Kidney (tissue), 14 donors: ENCODE results near the gene UBXN6. TPM values are rescaled to one million over a fixed set of nuclear protein-coding genes. Genes with fewer than 3 reads are reported as not detected.

Experiments
- DNase-seq, 5 donors: peaks; one replicate each; pipeline ENCODE4 v3.0.0-alpha.2; 2013 to 2020
- FAIRE-seq: peaks from 2 replicates; lab custom pipeline; 2012; peaks lifted over from hg19 to GRCh38; lab: Jason Lieb, UNC
- H3K27ac ChIP-seq, 2 donors: one replicate each; pipeline ENCODE4 v1.7.0; 2013; ENCODE audit warnings: low read depth in 2 of 2, low read length in 2 of 2, inconsistent platforms in 1 of 2
- H3K27me3 ChIP-seq: one replicate; pipeline ENCODE4 v1.7.1; 2013; ENCODE audit warnings: low read length, inconsistent platforms; ENCODE audit not compliant: control insufficient read depth, insufficient read depth
- H3K36me3 ChIP-seq, 3 donors: one replicate each; pipeline versions ENCODE4 v1.7.0 to v1.7.1; 2013; ENCODE audit warnings: low read length in 3 of 3, control low read depth in 1 of 3, inconsistent platforms in 1 of 3; ENCODE audit not compliant: insufficient read depth in 3 of 3, control insufficient read depth in 2 of 3
- H3K4me1 ChIP-seq, 3 donors: one replicate each; pipeline versions ENCODE4 v1.7.0 to v1.7.1; 2013; ENCODE audit warnings: low read length in 3 of 3, inconsistent platforms in 1 of 3, low read depth in 1 of 3; ENCODE audit not compliant: control insufficient read depth in 2 of 3, insufficient read depth in 2 of 3
- H3K4me3 ChIP-seq, 3 donors: one replicate each; pipeline versions ENCODE4 v1.7.0 to v1.8.1; 2013; ENCODE audit warnings: low read length in 3 of 3, control low read depth in 1 of 3, inconsistent platforms in 1 of 3
- H3K9ac ChIP-seq, 3 donors: one replicate each; pipeline versions ENCODE4 v1.7.0 to v1.7.1; 2013; ENCODE audit warnings: low read length in 3 of 3, control low read depth in 1 of 3, inconsistent platforms in 1 of 3
- H3K9me3 ChIP-seq, 3 donors: one replicate each; pipeline versions ENCODE4 v1.7.0 to v1.7.1; 2013; ENCODE audit warnings: low read length in 3 of 3, control low read depth in 1 of 3, inconsistent platforms in 1 of 3; ENCODE audit not compliant: control insufficient read depth in 2 of 3, insufficient read depth in 1 of 3
- CTCF ChIP-seq: IDR thresholded peaks from 3 replicates; pipeline ENCODE4 v1.5.1; 2012; ENCODE audit warnings: mild to moderate bottlenecking, moderate library complexity, borderline replicate concordance; ENCODE audit not compliant: insufficient read depth; ENCODE audit errors: extremely low read depth
- intact Hi-C: fragments of 100-400 bp; cut with DNase I; formaldehyde crosslinking; loops from one replicate; pipeline ENCODE4 v1.11.1; 2022
- polyA plus RNA-seq: library from polyadenylated mRNA; stranded (reverse); fragments of 350-450 nt; fragmentation: Illumina TruSeq; extraction: RNeasy Lipid Tissue Mini Kit (QIAGEN cat#74804); gene quantifications from one replicate; pipeline ENCODE4 v1.2.3, GENCODE V29; 2014; ENCODE audit warnings: low read depth, low replicate concordance; ENCODE audit not compliant: insufficient read depth
- total RNA-seq: library from RNA; stranded (reverse); fragmentation: NEBNext Ultra II Directional; extraction: Animal tissue kit (Norgen Biotek cat#: 25700); gene quantifications from one replicate; pipeline ENCODE4 v1.2.1, GENCODE V29; 2021
- donor health status: control.
- donor health status: control.
- donor health status: control.
- donor health status: control.
- donor health status: control.
- donor health status: DM: yes; HTN: yes; CAD: no.
- donor health status: Normal renal cell carcinoma (clear cell type).

Gene UBXN6
- total and polyA plus RNA-seq, 2 donors from 2014 or later, result 110 to 177 TPM

DNA sequence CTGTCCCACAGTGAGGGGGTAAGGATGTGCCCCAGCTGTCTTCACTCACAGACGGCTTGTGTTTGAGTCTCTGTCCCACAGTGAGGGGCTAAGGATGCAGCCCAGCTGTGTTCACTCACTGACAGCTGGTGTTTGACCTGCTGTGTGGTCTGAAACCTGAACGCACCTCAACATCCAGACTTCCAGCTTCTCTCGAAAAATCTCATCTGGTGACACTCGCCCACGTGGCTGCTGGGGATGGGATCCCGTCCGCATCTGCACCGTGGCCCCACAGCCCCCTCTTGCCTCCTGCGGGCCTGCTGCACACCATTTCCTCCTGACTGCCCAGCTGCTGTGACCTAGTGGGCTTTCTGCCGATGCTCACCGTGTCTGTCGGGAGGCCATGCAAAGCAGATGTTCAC is 27.8 kb downstream of the UBXN6 start:
- DNase-seq, result peak in 4 of 5 donors; percentile 77 to 87 (median 84)
- TF ChIP-seq CTCF, result no peak

DNA sequence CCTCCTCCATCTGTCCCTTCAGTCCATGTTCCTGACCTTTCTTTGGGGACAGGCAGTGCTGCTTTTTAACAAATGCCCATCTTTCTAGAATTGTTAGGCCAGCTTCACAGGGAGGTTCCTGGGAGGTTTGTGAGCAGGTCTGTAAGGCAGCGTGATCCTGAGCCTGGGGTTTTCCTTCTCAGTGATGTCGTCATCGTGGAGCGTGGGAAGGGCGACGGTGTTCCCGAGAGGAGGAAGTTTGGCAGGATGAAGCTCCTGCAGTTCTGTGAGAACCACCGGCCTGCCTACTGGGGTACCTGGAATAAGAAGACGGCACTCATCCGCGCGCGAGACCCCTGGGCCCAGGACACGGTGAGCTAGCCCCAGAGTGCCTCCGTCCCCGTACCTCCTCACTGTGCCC is 28.3 kb downstream of the UBXN6 start:
- FAIRE-seq (no peak), DNase-seq (no peak)
- Histone ChIP-seq H3K36me3 (peaks cover 0 to 2% (median 0%) of the 10 kb centered on the region in 3 donors), H3K4me1 (no peaks in the 10 kb centered on the region), H3K27ac (no peak overlapping the region), H3K27me3 (no peaks in the 10 kb centered on the region), H3K9ac (no peak overlapping the region), H3K4me3 (no peak overlapping the region), H3K9me3 (no peaks in the 10 kb centered on the region)
- intact Hi-C loops, result no loop called here
- TF ChIP-seq CTCF, result no peak

More for the DNA sequence above, 27.8 kb downstream of the UBXN6 start:
- H3K36me3 ChIP-seq, result peaks cover 0 to 2% (median 0%) of the 10 kb centered on the region in 3 donors
- H3K9ac ChIP-seq, result no peak overlapping the region
- FAIRE-seq, result no peak
- H3K4me3 ChIP-seq, result no peak overlapping the region
- H3K27ac ChIP-seq, result no peak overlapping the region
- no peaks in the 10 kb centered on the region for H3K27me3 ChIP-seq
- intact Hi-C loops, result no loop called here
- H3K4me1 ChIP-seq, result no peaks in the 10 kb centered on the region
- H3K9me3 ChIP-seq, result no peaks in the 10 kb centered on the region

- H3K9ac ChIP-seq, result no peak overlapping the region
- no peaks in the 10 kb centered on the region for H3K4me1 ChIP-seq
- FAIRE-seq (no peak), DNase-seq (no peak)
- H3K27ac ChIP-seq, result no peak overlapping the region
- H3K9me3 ChIP-seq, result no peaks in the 10 kb centered on the region
- intact Hi-C loops, result no loop called here
- no peak overlapping the region for H3K4me3 ChIP-seq
- no peak for TF ChIP-seq CTCF
- H3K36me3 ChIP-seq, result peaks cover 0 to 2% (median 0%) of the 10 kb centered on the region in 3 donors
- H3K27me3 ChIP-seq, result no peaks in the 10 kb centered on the region
Observed at GRCh38 chr19:4428326-4428975, 29.1 kb downstream of the UBXN6 start.
